HepG2 (cell line): ENCODE results near the gene TULP4. TPM values are rescaled to one million over a fixed set of nuclear protein-coding genes. Genes with fewer than 3 reads are reported as not detected.
A peak's percentile ranks its signal among the peaks of the same experiment; 100 is the strongest.

ENCODE experiments used
- ARNTL ChIP-seq: sonication (generic); formaldehyde crosslinking; IDR thresholded peaks from 2 replicates; pipeline ENCODE4 v1.4.0; 2020; ENCODE audit warnings: mild to moderate bottlenecking, missing genetic modification reagents
- CREM ChIP-seq, 2 experiments: sonication (generic) in 1 of 2; formaldehyde crosslinking in 1 of 2; IDR thresholded peaks; 2 replicates each; pipeline versions ENCODE4 v1.4.0 to v1.6.1; 2016 to 2020; ENCODE audit warnings: antibody characterized with exemption in 1 of 2, mild to moderate bottlenecking in 1 of 2, missing genetic modification reagents in 1 of 2
- DMTF1 ChIP-seq: sonication (generic); formaldehyde crosslinking; IDR thresholded peaks from 2 replicates; pipeline ENCODE4 v1.4.0; 2020; ENCODE audit warnings: mild to moderate bottlenecking, missing genetic modification reagents
- FOXA3 ChIP-seq: IDR thresholded peaks from 2 replicates; pipeline ENCODE4 v1.6.1; 2016; ENCODE audit warnings: missing genetic modification reagents, missing compliant biosample characterization
- IRF1 ChIP-seq: sonication (generic); formaldehyde crosslinking; IDR thresholded peaks from 2 replicates; pipeline ENCODE4 v1.4.0; 2020; ENCODE audit warnings: low read depth, mild to moderate bottlenecking, missing genetic modification reagents
- RFXANK ChIP-seq: IDR thresholded peaks from 2 replicates; pipeline ENCODE4 v1.6.1; 2016
- SP5 ChIP-seq: IDR thresholded peaks from 2 replicates; pipeline ENCODE4 v1.6.1; 2016; ENCODE audit warnings: low read depth, borderline replicate concordance
- THAP7 ChIP-seq: sonication (generic); formaldehyde crosslinking; IDR thresholded peaks from 2 replicates; pipeline ENCODE4 v1.8.1; 2023; ENCODE audit warnings: mild to moderate bottlenecking, missing genetic modification reagents
- ZBTB7B ChIP-seq: sonication (generic); formaldehyde crosslinking; IDR thresholded peaks from 2 replicates; pipeline ENCODE4 v1.4.0; 2020; ENCODE audit warnings: missing genetic modification reagents
- ZFX ChIP-seq: sonication (generic); formaldehyde crosslinking; IDR thresholded peaks from 2 replicates; pipeline ENCODE4 v1.4.0; 2020; ENCODE audit warnings: mild to moderate bottlenecking, low read depth, missing genetic modification reagents, moderate library complexity
- ZHX1 ChIP-seq: sonication (generic); formaldehyde crosslinking; IDR thresholded peaks from 2 replicates; pipeline ENCODE4 v1.8.1; 2022; ENCODE audit warnings: low read depth, mild to moderate bottlenecking, missing genetic modification reagents
- ZNF770 ChIP-seq: sonication (generic); formaldehyde crosslinking; IDR thresholded peaks from 2 replicates; pipeline ENCODE4 v1.5.0; 2020; ENCODE audit warnings: mild to moderate bottlenecking, missing genetic modification reagents
- polyA plus RNA-seq, 8 experiments: library from polyadenylated mRNA; depleted of rRNA in 3 of 8; stranded (reverse) in 7 of 8; unstranded in 1 of 8; fragments of >200 nt; fragmentation: Illumina TruSeq in 4 of 8; extraction: Trizol in 4 of 8; gene quantifications; 2 replicates each; pipeline versions ENCODE4 v1.2.1 to v1.2.3, GENCODE V29; 2011 to 2016; ENCODE audit warnings: low read depth in 4 of 8, missing spikeins in 1 of 8, mixed read lengths in 1 of 8; ENCODE audit not compliant: insufficient read depth in 1 of 8
- total RNA-seq, 5 experiments: library from RNA; depleted of rRNA; stranded (reverse); fragments of >200 nt; fragmentation: Illumina TruSeq; extraction: Trizol; gene quantifications; 2 replicates each; pipeline ENCODE4 v1.2.3, GENCODE V29; 2016; ENCODE audit warnings: low read depth in 1 of 5

Gene TULP4
- total and polyA plus RNA-seq, 2 of the 13 experiments (the other 11 are each of a cell fraction or from before 2014, with no cell fraction given), result 21.1 to 122 TPM

- peak; percentile 49; the same call in 1 of the 2 replicates for TF ChIP-seq SP5
- TF ChIP-seq ZNF770 (CRISPR knock-in tag), result peak; percentile 66; the same call in 1 of the 2 replicates
- peak; percentile 90 for TF ChIP-seq ZFX (CRISPR knock-in tag)
- TF ChIP-seq IRF1 (CRISPR knock-in tag), result 0 out of 2 replicates have a peak, but pooled peaks have one; percentile 59
- TF ChIP-seq DMTF1 (CRISPR knock-in tag), result no peak
- TF ChIP-seq CREM (IDR thresholded peaks at IDR 0.05), result peak; percentile 20; the same call in 1 of the 2 replicates
- TF ChIP-seq CREM (CRISPR knock-in tag; IDR thresholded peaks at IDR 0.05), result no peak
- TF ChIP-seq RFXANK (CRISPR knock-in tag), result 0 out of 2 replicates have a peak, but pooled peaks have one; percentile 53
- peak; percentile 93 for TF ChIP-seq ARNTL (CRISPR knock-in tag)
- peak; percentile 58; the same call in 1 of the 2 replicates for TF ChIP-seq THAP7 (CRISPR knock-in tag)
- peak; percentile 88 for TF ChIP-seq FOXA3 (CRISPR knock-in tag)
- peak; percentile 84 for TF ChIP-seq ZBTB7B
- TF ChIP-seq ZHX1 (CRISPR knock-in tag), result 0 out of 2 replicates have a peak, but pooled peaks have one; percentile 43
These were observed 233.0 kb downstream of the TULP4 start (continued) for GRCh38 chr6:158545043-158545966.
